ENCODE data around the gene PIGT. TPM values are rescaled to one million over a fixed set of nuclear protein-coding genes. Genes with fewer than 3 reads are reported as not detected.

PIGT gene
- total and polyA plus RNA-seq, 2 of the 13 experiments (the other 11 are each of a cell fraction or from before 2014, with no cell fraction given): 65.9 to 74.1 TPM

GRCh38 chr20:45415822-45416637, at the start of gene PIGT (continued):
- TF ChIP-seq, protein P1, sequence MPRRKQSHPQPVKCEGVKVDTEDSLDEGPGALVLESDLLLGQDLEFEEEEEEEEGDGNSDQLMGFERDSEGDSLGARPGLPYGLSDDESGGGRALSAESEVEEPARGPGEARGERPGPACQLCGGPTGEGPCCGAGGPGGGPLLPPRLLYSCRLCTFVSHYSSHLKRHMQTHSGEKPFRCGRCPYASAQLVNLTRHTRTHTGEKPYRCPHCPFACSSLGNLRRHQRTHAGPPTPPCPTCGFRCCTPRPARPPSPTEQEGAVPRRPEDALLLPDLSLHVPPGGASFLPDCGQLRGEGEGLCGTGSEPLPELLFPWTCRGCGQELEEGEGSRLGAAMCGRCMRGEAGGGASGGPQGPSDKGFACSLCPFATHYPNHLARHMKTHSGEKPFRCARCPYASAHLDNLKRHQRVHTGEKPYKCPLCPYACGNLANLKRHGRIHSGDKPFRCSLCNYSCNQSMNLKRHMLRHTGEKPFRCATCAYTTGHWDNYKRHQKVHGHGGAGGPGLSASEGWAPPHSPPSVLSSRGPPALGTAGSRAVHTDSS (CRISPR knock-in tag; conservative IDR thresholded peaks at IDR 0.05): 0 out of 2 replicates have a peak, but pooled peaks have one; percentile 92
- no peak for TF ChIP-seq NFE2 (CRISPR knock-in tag; IDR thresholded peaks at IDR 0.05)
- peak; percentile 68; the same call in 1 of the 2 replicates for TF ChIP-seq ZSCAN21 (CRISPR knock-in tag; IDR thresholded peaks at IDR 0.05; ENCODE audit: borderline replicate concordance)
- peak; percentile 18; the same call in 1 of the 2 replicates for TF ChIP-seq ZZZ3 (CRISPR knock-in tag; IDR thresholded peaks at IDR 0.05; ENCODE audit: borderline replicate concordance)
- TF ChIP-seq KIAA2018 (CRISPR knock-in tag; IDR thresholded peaks at IDR 0.05; ENCODE audit: borderline replicate concordance): no peak
- peak; percentile 74 for TF ChIP-seq HNRNPH1 (optimal IDR thresholded peaks at IDR 0.05; ENCODE audit: low read depth, low read length)
- 0 out of 2 replicates have a peak, but pooled peaks have one; percentile 38 for TF ChIP-seq ZNF205 (CRISPR knock-in tag; IDR thresholded peaks at IDR 0.05)
- TF ChIP-seq SALL1 (CRISPR knock-in tag; IDR thresholded peaks at IDR 0.05): peak; percentile 89
- TF ChIP-seq ZNF292 (CRISPR knock-in tag; IDR thresholded peaks at IDR 0.05; ENCODE audit: borderline replicate concordance, low read depth): peak; percentile 56; the same call in 1 of the 2 replicates
- peak; percentile 93 for TF ChIP-seq KDM2A (CRISPR knock-in tag; IDR thresholded peaks at IDR 0.05; ENCODE audit: borderline replicate concordance, low read depth)
- TF ChIP-seq SRF (IDR thresholded peaks at IDR 0.05; ENCODE audit: low read depth, low read length): no peak
- peak; percentile 75; the same call in 1 of the 2 replicates for TF ChIP-seq NAIF1 (CRISPR knock-in tag; IDR thresholded peaks at IDR 0.05; ENCODE audit: borderline replicate concordance)
- peak; percentile 92; the same call in 1 of the 2 replicates for TF ChIP-seq NCOA1 (CRISPR knock-in tag; IDR thresholded peaks at IDR 0.05)
- TF ChIP-seq ZKSCAN1 (IDR thresholded peaks at IDR 0.05; ENCODE audit: low read length): no peak
- peak; percentile 86 for TF ChIP-seq MEF2D (CRISPR knock-in tag; IDR thresholded peaks at IDR 0.05)
- TF ChIP-seq ZNF30 (CRISPR knock-in tag; IDR thresholded peaks at IDR 0.05): peak; percentile 70; the same call in 1 of the 2 replicates

All from HepG2 (cell line).